Astrocyte (in vitro differentiated cells and primary cell): Measurements from ENCODE around the gene RNF43.

Experiments used
- EZH2 ChIP-seq: IDR thresholded peaks from 2 replicates; pipeline ENCODE4 v1.6.1; 2012; ENCODE audit warnings: mild to moderate bottlenecking, low read length, inconsistent platforms; ENCODE audit not compliant: insufficient read depth
- TF ChIP-seq, protein P1 (sequence below): IDR thresholded peaks from 2 replicates; pipeline ENCODE4 v1.5.1; 2011; ENCODE audit warnings: low read depth, mild to moderate bottlenecking, inconsistent platforms, low read length, moderate library complexity; ENCODE audit not compliant: insufficient read depth

DNA sequence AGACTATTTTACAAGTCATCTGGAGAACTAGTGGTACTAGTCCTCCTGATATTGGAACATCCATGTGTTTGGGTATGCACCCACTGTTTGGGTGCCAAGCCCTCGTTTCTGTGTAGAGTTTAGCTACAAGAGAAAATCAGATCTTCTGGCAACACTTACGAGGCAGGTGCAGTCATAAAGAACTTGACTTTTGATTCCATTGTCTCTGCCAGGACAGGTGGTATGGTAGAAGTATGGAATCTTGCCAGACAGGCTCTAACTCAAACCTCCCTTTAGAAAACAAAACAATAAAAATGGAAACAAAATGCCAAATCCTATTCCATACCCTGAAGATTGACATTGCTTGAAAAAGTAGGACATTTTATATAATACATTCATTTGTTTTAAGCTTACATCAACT is 16.0 kb downstream of the RNF43 start:
- TF ChIP-seq, protein P1, sequence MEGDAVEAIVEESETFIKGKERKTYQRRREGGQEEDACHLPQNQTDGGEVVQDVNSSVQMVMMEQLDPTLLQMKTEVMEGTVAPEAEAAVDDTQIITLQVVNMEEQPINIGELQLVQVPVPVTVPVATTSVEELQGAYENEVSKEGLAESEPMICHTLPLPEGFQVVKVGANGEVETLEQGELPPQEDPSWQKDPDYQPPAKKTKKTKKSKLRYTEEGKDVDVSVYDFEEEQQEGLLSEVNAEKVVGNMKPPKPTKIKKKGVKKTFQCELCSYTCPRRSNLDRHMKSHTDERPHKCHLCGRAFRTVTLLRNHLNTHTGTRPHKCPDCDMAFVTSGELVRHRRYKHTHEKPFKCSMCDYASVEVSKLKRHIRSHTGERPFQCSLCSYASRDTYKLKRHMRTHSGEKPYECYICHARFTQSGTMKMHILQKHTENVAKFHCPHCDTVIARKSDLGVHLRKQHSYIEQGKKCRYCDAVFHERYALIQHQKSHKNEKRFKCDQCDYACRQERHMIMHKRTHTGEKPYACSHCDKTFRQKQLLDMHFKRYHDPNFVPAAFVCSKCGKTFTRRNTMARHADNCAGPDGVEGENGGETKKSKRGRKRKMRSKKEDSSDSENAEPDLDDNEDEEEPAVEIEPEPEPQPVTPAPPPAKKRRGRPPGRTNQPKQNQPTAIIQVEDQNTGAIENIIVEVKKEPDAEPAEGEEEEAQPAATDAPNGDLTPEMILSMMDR: no peak
- TF ChIP-seq EZH2: no peak
